Measurements from ENCODE around the gene FN3KRP. TPM values are rescaled to one million over a fixed set of nuclear protein-coding genes. Genes with fewer than 3 reads are reported as not detected.

Gene FN3KRP
- total and polyA plus RNA-seq, 2 experiments from 2014 or later, result 18.6 to 38.7 TPM

GRCh38 chr17:82750241-82750908 lies 33.9 kb downstream of the FN3KRP start:
- peaks cover 6% of the 10 kb centered on the region for H3K4me1 ChIP-seq (ENCODE audit: low read depth)
- no peak for TF ChIP-seq CTCF (IDR thresholded peaks at IDR 0.05; ENCODE audit: low read depth, low read length)
- no peaks in the 10 kb centered on the region for H3K9me3 ChIP-seq (ENCODE audit: low read depth)
- no peak overlapping the region for H3K4me3 ChIP-seq
- H3K36me3 ChIP-seq, result no peaks in the 10 kb centered on the region
- no peak overlapping the region for H3K27ac ChIP-seq
- no peak for DNase-seq (ENCODE audit: low read depth in 1 of 2, low spot score in 1 of 2)
- H3K27me3 ChIP-seq, result no peaks in the 10 kb centered on the region

- Histone ChIP-seq H3K4me1 (ENCODE audit: low read depth) (peaks cover 6% of the 10 kb centered on the region), H3K4me3 (peak overlapping the region; percentile 90), H3K27me3 (no peaks in the 10 kb centered on the region), H3K36me3 (no peaks in the 10 kb centered on the region), H3K9me3 (ENCODE audit: low read depth) (no peaks in the 10 kb centered on the region), H3K27ac (no peak overlapping the region)
- DNase-seq (ENCODE audit: low read depth in 1 of 2, low spot score in 1 of 2), result no peak
- TF ChIP-seq CTCF (IDR thresholded peaks at IDR 0.05; ENCODE audit: low read depth, low read length), result no peak
These were observed 34.7 kb downstream of the FN3KRP start for GRCh38 chr17:82751171-82751570.

GRCh38 chr17:82751571-82752370 lies 35.3 kb downstream of the FN3KRP start, which contains the start of gene TBCD:
Gene TBCD (plus strand): TSS chr17:82752065. CDS start chr17:82752194, 129 bp downstream.
- peak; percentile 92 to 94 for DNase-seq (ENCODE audit: low read depth in 1 of 2, low spot score in 1 of 2)
- Histone ChIP-seq H3K36me3 (no peaks in the 10 kb centered on the region), H3K4me3 (peak within 1 kb of the TSS; percentile 90), H3K27me3 (no peaks in the 10 kb centered on the region), H3K4me1 (ENCODE audit: low read depth) (peaks cover 6% of the 10 kb centered on the region), H3K27ac (peak within 1 kb of the TSS; percentile 82), H3K9me3 (ENCODE audit: low read depth) (no peaks in the 10 kb centered on the region)
- no peak for TF ChIP-seq CTCF (IDR thresholded peaks at IDR 0.05; ENCODE audit: low read depth, low read length)

- Histone ChIP-seq H3K9me3 (ENCODE audit: low read depth) (no peaks in the 10 kb centered on the region), H3K27ac (peak overlapping the region; percentile 82), H3K27me3 (no peaks in the 10 kb centered on the region), H3K4me3 (peak overlapping the region; percentile 90), H3K36me3 (no peaks in the 10 kb centered on the region), H3K4me1 (ENCODE audit: low read depth) (peaks cover 6% of the 10 kb centered on the region)
- TF ChIP-seq CTCF (IDR thresholded peaks at IDR 0.05; ENCODE audit: low read depth, low read length), result no peak
- peak; percentile 27 to 52 for DNase-seq (ENCODE audit: low read depth in 1 of 2, low spot score in 1 of 2)
These were observed 36.1 kb downstream of the FN3KRP start for GRCh38 chr17:82752371-82753200.

- no peak for TF ChIP-seq CTCF (IDR thresholded peaks at IDR 0.05; ENCODE audit: low read depth, low read length)
- Histone ChIP-seq H3K27me3 (no peaks in the 10 kb centered on the region), H3K9me3 (ENCODE audit: low read depth) (no peaks in the 10 kb centered on the region), H3K4me1 (ENCODE audit: low read depth) (peaks cover 6% of the 10 kb centered on the region), H3K36me3 (no peaks in the 10 kb centered on the region), H3K27ac (no peak overlapping the region), H3K4me3 (peak overlapping the region; percentile 90)
- DNase-seq (ENCODE audit: low read depth in 1 of 2, low spot score in 1 of 2), result no peak
These were observed 36.6 kb downstream of the FN3KRP start for GRCh38 chr17:82753201-82753464.
